Esophagus muscularis mucosa (tissue), 4 donors: ENCODE measurements around the gene CUBN.

Experiments
- CTCF ChIP-seq, 3 experiments: fragments of 200-600 bp in 2 of 3; fragments of 450-650 bp in 1 of 3; sonication (generic) in 2 of 3; IDR thresholded peaks; one replicate each; pipeline ENCODE4 v1.5.1; 2017 to 2019; ENCODE audit warnings: antibody characterized with exemption in 3 of 3, mild to moderate bottlenecking in 2 of 3, moderate library complexity in 1 of 3
- EP300 ChIP-seq: sonication (generic); formaldehyde crosslinking; IDR thresholded peaks from one replicate; pipeline ENCODE4 v1.6.1; 2017; ENCODE audit warnings: antibody characterized with exemption
- POLR2A ChIP-seq: fragments of 450-650 bp; IDR thresholded peaks from one replicate; pipeline ENCODE4 v1.6.1; 2017; ENCODE audit warnings: antibody characterized with exemption, moderate library complexity, mild to moderate bottlenecking, low read depth
- POLR2AphosphoS5 ChIP-seq, 2 donors: sonication (generic); formaldehyde crosslinking; IDR thresholded peaks; one replicate each; pipeline ENCODE4 v1.6.1; 2017; ENCODE audit warnings: antibody characterized with exemption in 2 of 2

- no peak for TF ChIP-seq POLR2A
- TF ChIP-seq CTCF (IDR thresholded peaks at IDR 0.05), result no peak
- no peak for TF ChIP-seq POLR2AphosphoS5 (IDR thresholded peaks at IDR 0.05)
- no peak for TF ChIP-seq EP300
Measured at GRCh38 chr10:17077890-17078289, 51.7 kb downstream of the CUBN start.
